Endothelial cell of umbilical vein (primary cell): ENCODE data around the gene MOB3B. TPM values are rescaled to one million over a fixed set of nuclear protein-coding genes. Genes with fewer than 3 reads are reported as not detected.

Experiments used
- BruUV-seq: library from RNA; stranded (reverse); fragments of 400-500 nt; replicated peaks from 2 replicates; lab custom pipeline; 2021; lab: Mats Ljungman, UMichigan
- CTCF ChIA-PET: fragments of 300-600, 350-600 bp; sonication (Branson Sonifier 250); formaldehyde crosslinking; loops from one replicate; lab custom pipeline; 2021; ENCODE audit warnings: antibody characterized with exemption, inconsistent platforms; lab: Charles Lee
- POLR2A ChIA-PET: fragments of 300-600, 350-600 bp; sonication (Branson Sonifier 250); formaldehyde crosslinking; loops from one replicate; lab custom pipeline; 2021; ENCODE audit warnings: antibody characterized with exemption, inconsistent platforms; lab: Charles Lee
- DNase-seq: peaks from one replicate; pipeline ENCODE4 v3.0.0-alpha.2; 2011; ENCODE audit warnings: low read depth, low spot score
- FAIRE-seq: peaks from 2 replicates; lab custom pipeline; 2011; peaks lifted over from hg19 to GRCh38; lab: Jason Lieb, UNC
- H2AFZ ChIP-seq: 2 replicates; pipeline ENCODE4 v1.6.0; 2012; ENCODE audit warnings: low read depth, low read length, control low read depth, inconsistent platforms
- H3K27ac ChIP-seq: 2 replicates; pipeline ENCODE4 v1.5.1; 2011; ENCODE audit warnings: low read depth, mild to moderate bottlenecking, control low read depth, low read length, moderate library complexity; ENCODE audit not compliant: insufficient read depth
- H3K27me3 ChIP-seq, 2 experiments: 2 replicates each; pipeline versions ENCODE4 v1.6.0 to v1.6.1; 2011; ENCODE audit warnings: low read length in 2 of 2, mixed read lengths in 1 of 2; ENCODE audit not compliant: control insufficient read depth in 2 of 2, insufficient read depth in 2 of 2
- H3K36me3 ChIP-seq, 2 experiments: 2 replicates in 1 of 2; 3 replicates in 1 of 2; pipeline ENCODE4 v1.5.1; 2011; ENCODE audit warnings: low read length in 2 of 2, mild to moderate bottlenecking in 1 of 2, moderate library complexity in 1 of 2; ENCODE audit not compliant: control insufficient read depth in 2 of 2, insufficient read depth in 2 of 2; ENCODE audit errors: extremely low read depth in 1 of 2
- H3K4me1 ChIP-seq: 3 replicates; pipeline ENCODE4 v1.5.1; 2011; ENCODE audit warnings: mild to moderate bottlenecking, low read length; ENCODE audit not compliant: control insufficient read depth, insufficient read depth; ENCODE audit errors: extremely low read depth
- H3K4me2 ChIP-seq: 2 replicates; pipeline ENCODE4 v1.6.1; 2011; ENCODE audit warnings: low read length, control low read depth, mixed read lengths; ENCODE audit not compliant: insufficient read depth
- H3K4me3 ChIP-seq, 3 experiments: fragments of 200-600 bp in 1 of 3; sonication (generic), shearing (Covaris generic) in 1 of 3; replicated peaks in 1 of 3; 2 replicates each; pipeline ENCODE4 v1.5.1; 2011 to 2016; ENCODE audit warnings: control low read depth in 3 of 3, low read length in 3 of 3, mild to moderate bottlenecking in 2 of 3, inconsistent platforms in 1 of 3, low read depth in 1 of 3, moderate library complexity in 1 of 3; ENCODE audit not compliant: insufficient read depth in 1 of 3
- H3K79me2 ChIP-seq: 2 replicates; pipeline ENCODE4 v1.6.0; 2012; ENCODE audit warnings: low read length, inconsistent platforms; ENCODE audit not compliant: control insufficient read depth, insufficient read depth
- H3K9ac ChIP-seq: replicated peaks from 2 replicates; pipeline ENCODE3; 2011; ENCODE audit warnings: low read length, control low read depth; ENCODE audit not compliant: insufficient read depth; ENCODE audit errors: extremely low read depth
- H3K9me1 ChIP-seq: replicated peaks from 3 replicates; pipeline ENCODE4 v1.6.0; 2011; ENCODE audit warnings: mild to moderate bottlenecking, low read length; ENCODE audit not compliant: control insufficient read depth, insufficient read depth; ENCODE audit errors: extremely low read depth
- H3K9me3 ChIP-seq: replicated peaks from 2 replicates; pipeline ENCODE4 v1.5.1; 2012; ENCODE audit warnings: low read length, inconsistent platforms; ENCODE audit not compliant: control insufficient read depth, insufficient read depth
- H4K20me1 ChIP-seq: replicated peaks from 2 replicates; pipeline ENCODE3; 2011; ENCODE audit warnings: mild to moderate bottlenecking, low read length; ENCODE audit not compliant: control insufficient read depth, insufficient read depth; ENCODE audit errors: extremely low read depth
- CTCF ChIP-seq, 2 donors: IDR thresholded peaks; 1 replicate in 1 of 2; 2 replicates in 1 of 2; pipeline ENCODE4 v1.5.1; 2011; ENCODE audit warnings: low read length in 2 of 2, mild to moderate bottlenecking in 2 of 2, moderate library complexity in 2 of 2, control low read depth in 1 of 2, inconsistent platforms in 1 of 2, low read depth in 1 of 2; ENCODE audit not compliant: insufficient read depth in 1 of 2; ENCODE audit errors: extremely low read depth in 1 of 2
- EZH2 ChIP-seq: IDR thresholded peaks from 2 replicates; pipeline ENCODE4 v1.6.1; 2012; ENCODE audit warnings: borderline replicate concordance, low read depth, mild to moderate bottlenecking, moderate library complexity, low read length, inconsistent platforms; ENCODE audit not compliant: severe bottlenecking
- FOS ChIP-seq: IDR thresholded peaks from 2 replicates; pipeline ENCODE4 v1.6.1; 2011; ENCODE audit warnings: mild to moderate bottlenecking, low read length, moderate library complexity, borderline replicate concordance; ENCODE audit not compliant: insufficient read depth
- GATA2 ChIP-seq: IDR thresholded peaks from 2 replicates; pipeline ENCODE4 v1.7.0; 2011; ENCODE audit warnings: low read depth, mild to moderate bottlenecking, moderate library complexity, mixed read lengths, low read length; ENCODE audit not compliant: insufficient read length, insufficient read depth
- JUN ChIP-seq: IDR thresholded peaks from 2 replicates; pipeline ENCODE4 v1.6.1; 2011; ENCODE audit warnings: borderline replicate concordance, low read depth; ENCODE audit not compliant: insufficient read length, insufficient read depth
- MAX ChIP-seq: IDR thresholded peaks from 2 replicates; pipeline ENCODE4 v1.6.1; 2011; ENCODE audit not compliant: insufficient read depth, insufficient read length
- MYC ChIP-seq: IDR thresholded peaks from one replicate; pipeline ENCODE4 v1.6.1; 2011; ENCODE audit warnings: mild to moderate bottlenecking, low read depth, low read length
- POLR2A ChIP-seq: IDR thresholded peaks from 2 replicates; pipeline ENCODE4 v1.6.1; 2012; ENCODE audit warnings: low read depth, mild to moderate bottlenecking, control low read depth, low read length
- POLR2AphosphoS5 ChIP-seq: IDR thresholded peaks from 2 replicates; pipeline ENCODE4 v1.6.1; 2012; ENCODE audit warnings: low read depth, mild to moderate bottlenecking, control low read depth, low read length, moderate library complexity; ENCODE audit not compliant: insufficient read depth
- dilution Hi-C: fragments of 300-500 bp; cut with MboI; formaldehyde crosslinking; loops from one replicate; pipeline ENCODE4 v1.15.0; 2019; ENCODE audit warnings: low sequenced_read_pairs; ENCODE audit not compliant: extremely low pct_ligation_motif_present
- intact Hi-C: fragments of 100-400 bp; cut with micrococcal nuclease; formaldehyde crosslinking; loops from one replicate; pipeline ENCODE4 v1.10.0; 2022
- polyA plus RNA-seq, 4 experiments: library from polyadenylated mRNA; depleted of rRNA in 3 of 4; stranded (reverse) in 3 of 4; unstranded in 1 of 4; fragments of >200 nt; gene quantifications; 2 replicates each; pipeline versions ENCODE4 v1.2.1 to v1.2.3, GENCODE V29; 2011 to 2012; ENCODE audit warnings: missing spikeins in 1 of 4
- total RNA-seq: library from RNA; stranded (reverse); gene quantifications from 2 replicates; pipeline ENCODE4 v1.2.3, GENCODE V29; 2021

Gene MOB3B
- total and polyA plus RNA-seq, 2 donors (not counting 3 experiments of a cell fraction or from before 2014, with no cell fraction given) = 0.03 TPM; not detected in 1

- FAIRE-seq (no peak), DNase-seq (no peak)
- Histone ChIP-seq H3K27me3 (peaks cover 0 to 3% of the 10 kb centered on the region in 2 experiments), H3K4me1 (no peaks in the 10 kb centered on the region), H3K27ac (no peak overlapping the region), H3K79me2 (no peaks in the 10 kb centered on the region), H3K9me1 (no peaks in the 10 kb centered on the region), H3K36me3 (no peaks in the 10 kb centered on the region), H3K9ac (no peak overlapping the region), H3K4me2 (no peak overlapping the region), H2AFZ (no peak overlapping the region), H3K4me3 (no peak overlapping the region), H4K20me1 (no peaks in the 10 kb centered on the region), H3K9me3 (no peaks in the 10 kb centered on the region)
- no peak for TF ChIP-seq JUN
- TF ChIP-seq MAX = no peak
- TF ChIP-seq POLR2A = no peak
- no peak for TF ChIP-seq CTCF (IDR thresholded peaks at IDR 0.05; ENCODE audit: extremely low read depth in 1 of 2, insufficient read depth in 1 of 2, low read depth in 1 of 2, low read length in 2 of 2)
- TF ChIP-seq FOS = no peak
- TF ChIP-seq POLR2AphosphoS5 = no peak
- no peak for TF ChIP-seq MYC
- no peak for TF ChIP-seq EZH2
- no peak for TF ChIP-seq GATA2
- dilution Hi-C loops = no loop called here
- BruUV-seq = no TSS peak
- intact Hi-C loops = no loop called here
- CTCF ChIA-PET = interaction anchor here (0.6 kb wide), 1 partner anchor 55 kb away, joined by 4 read pairs; no protein-coding TSS in a partner anchor
- POLR2A ChIA-PET = no interaction called here
Measured at GRCh38 chr9:27491154-27491553, 38.5 kb downstream of the MOB3B start.
